Renal pelvis (tissue), 4 donors: Measurements from ENCODE around the gene WDFY2. TPM values are rescaled to one million over a fixed set of nuclear protein-coding genes. Genes with fewer than 3 reads are reported as not detected.

Experiments
- DNase-seq: peaks from one replicate; pipeline ENCODE4 v3.0.0-alpha.2; 2013
- polyA plus RNA-seq, 3 donors: library from polyadenylated mRNA; unstranded; fragments of 120-200 nt; gene quantifications; one replicate each; pipeline ENCODE4 v1.2.1, GENCODE V29; 2013; ENCODE audit not compliant: insufficient read length in 3 of 3

WDFY2 gene
- polyA plus RNA-seq, 3 donors, result 10.4 to 21.0 (median 20.1) TPM

DNA sequence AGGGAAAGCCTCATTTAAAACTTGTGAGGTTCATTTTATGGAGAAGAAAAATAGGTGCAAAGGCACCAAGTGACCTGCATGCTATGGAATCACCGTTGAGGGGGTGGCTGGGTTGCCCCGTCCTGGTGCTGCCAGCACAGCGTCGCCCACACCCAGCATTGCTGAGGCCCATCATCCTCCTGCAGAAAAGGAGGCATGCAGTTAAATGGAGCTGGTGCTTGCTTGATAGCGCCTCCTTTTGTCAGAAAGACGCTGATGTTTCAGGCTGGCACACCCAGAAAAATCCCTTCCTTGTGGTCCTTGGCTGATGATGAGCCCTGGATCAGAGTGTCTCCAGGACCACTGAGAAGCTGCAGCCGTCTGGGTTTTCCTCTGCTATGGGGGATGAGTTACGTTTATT is 182.8 kb downstream of the WDFY2 start:
- no peak for DNase-seq

DNA sequence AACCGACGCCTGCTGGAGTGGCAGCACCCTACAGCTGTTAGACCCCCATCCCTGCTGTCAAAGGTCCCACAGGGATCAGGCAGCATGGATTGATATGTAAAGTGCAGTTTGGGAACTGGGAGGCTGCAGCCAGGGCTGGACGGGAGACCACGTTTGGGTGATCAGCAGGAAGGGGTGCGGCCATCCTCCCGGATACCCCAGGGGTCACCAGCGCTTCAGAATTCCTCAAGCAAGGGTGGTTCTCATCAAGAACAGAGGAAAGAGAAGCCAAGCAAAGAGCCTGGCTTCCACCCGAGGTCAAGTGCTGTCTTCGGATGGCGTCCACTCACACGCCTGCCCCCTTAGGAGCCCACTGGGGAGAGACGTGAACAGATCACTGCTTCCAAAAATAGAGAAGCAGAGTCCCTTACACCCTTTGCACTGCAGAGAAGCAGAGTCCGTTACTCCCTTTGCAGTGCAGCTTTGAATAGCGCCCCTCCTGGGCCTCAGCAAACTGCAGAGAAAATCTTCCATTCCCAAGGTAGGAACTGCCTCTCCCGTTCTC is 184.2 kb downstream of the WDFY2 start:
- no peak for DNase-seq

DNA sequence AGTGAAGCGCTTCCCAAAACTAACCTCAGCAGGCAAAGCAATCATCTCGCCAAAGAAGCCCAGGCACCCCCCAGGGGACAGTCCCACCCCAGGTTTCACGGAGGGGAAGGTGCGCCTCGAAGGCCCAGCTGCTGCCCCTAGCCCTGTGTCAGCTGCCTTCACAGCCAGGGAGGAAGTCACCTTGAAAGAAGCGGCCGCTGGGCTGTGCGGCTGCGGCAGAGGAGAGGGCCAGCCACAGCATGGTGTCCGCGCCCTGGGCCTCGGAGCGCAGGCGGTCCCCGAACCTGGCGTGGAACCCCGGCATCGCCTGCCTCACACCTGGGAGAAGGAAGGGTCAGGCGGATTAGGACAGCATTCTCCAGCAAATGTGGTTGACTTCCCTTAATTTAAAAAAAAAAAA is 184.7 kb downstream of the WDFY2 start:
- DNase-seq, result no peak

GRCh38 chr13:51769455-51770127 is 185.3 kb downstream of the WDFY2 start:
- no peak for DNase-seq

- DNase-seq, result no peak
These were observed 185.9 kb downstream of the WDFY2 start for GRCh38 chr13:51770160-51770559.

DNA sequence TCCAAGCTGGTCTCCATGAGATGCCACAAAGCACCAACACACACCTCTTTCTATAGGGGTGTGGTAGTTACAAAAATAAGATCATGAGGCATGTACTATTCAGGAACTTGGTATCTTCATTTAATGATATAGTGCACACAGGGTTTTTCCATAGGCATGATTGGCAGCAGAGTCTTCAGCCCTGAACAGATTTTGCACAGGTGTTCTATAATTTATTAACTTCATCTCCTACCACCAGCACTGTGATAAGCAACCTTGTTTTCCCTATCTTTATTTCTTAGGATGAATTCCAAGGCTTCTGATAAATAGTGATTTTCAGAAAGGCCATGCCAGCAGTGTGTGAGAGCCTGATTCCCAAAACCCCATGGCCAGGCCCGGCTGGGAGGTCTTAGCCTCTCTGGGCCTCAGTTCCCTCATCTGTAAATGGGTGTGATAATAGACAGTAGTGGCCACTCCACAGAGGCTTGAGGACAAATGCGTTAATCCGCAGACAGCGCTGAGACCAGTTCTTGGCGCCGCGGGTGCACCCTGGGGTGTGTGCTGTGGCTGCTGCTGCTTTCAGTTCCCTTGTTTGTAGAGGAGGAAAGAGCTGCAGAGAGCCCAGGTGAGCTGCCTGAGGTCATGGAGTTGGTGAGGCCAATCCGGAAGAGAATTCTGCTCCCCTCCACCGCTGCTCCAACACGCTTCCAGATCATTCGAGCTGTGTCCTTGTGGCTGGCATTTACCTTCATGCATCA is 186.6 kb downstream of the WDFY2 start:
- DNase-seq, result no peak

GRCh38 chr13:51771418-51772104 is 187.3 kb downstream of the WDFY2 start:
- no peak for DNase-seq

GRCh38 chr13:51772105-51772455 is 187.8 kb downstream of the WDFY2 start:
- DNase-seq, result no peak

GRCh38 chr13:51772781-51773180 is 188.5 kb downstream of the WDFY2 start:
- no peak for DNase-seq

DNA sequence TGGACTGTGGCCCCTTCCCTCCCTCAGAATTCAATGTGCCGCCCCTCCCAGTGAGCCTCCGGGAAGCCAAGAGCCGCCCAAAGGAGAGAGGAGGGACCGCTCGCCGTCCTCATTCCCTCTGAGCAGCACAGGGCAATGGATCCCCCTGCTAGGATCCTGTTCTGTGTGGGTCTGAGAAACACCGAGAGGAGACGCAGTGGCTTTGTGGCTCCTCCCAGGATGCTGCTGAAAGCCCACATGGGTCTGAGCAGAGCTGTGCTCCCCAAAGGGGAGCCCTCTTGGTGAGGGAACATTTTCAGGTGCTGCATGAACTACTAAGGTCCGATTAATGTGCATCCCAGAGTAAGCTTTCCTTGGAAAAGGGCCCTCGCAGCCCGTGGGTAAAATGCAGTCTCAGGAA is 189.3 kb downstream of the WDFY2 start:
- no peak for DNase-seq

- DNase-seq, result no peak
These were observed 191.9 kb downstream of the WDFY2 start for GRCh38 chr13:51776179-51776578.

GRCh38 chr13:51777921-51778320 is 193.7 kb downstream of the WDFY2 start:
- no peak for DNase-seq

DNA sequence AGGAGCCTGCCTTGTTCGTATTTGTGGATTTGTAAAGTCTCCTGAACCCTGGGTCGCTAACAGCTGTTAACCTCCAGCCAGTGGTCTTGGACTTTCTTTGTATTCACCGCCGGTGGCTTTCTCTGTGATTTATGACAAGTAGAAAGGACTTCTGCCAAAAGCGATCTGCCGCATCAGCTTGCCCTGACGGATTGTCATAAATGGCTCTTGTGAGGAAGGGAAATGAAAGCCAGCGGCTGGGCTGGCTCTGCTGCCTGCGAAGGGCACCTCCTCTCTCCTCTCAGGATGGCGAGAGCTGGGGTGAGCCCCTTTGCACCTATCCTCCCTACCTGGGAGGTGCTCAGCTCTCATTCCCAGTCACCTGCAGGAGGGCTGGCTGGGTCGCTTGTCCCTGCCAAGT is 194.1 kb downstream of the WDFY2 start:
- DNase-seq, result no peak

- DNase-seq, result no peak
These were observed 195.8 kb downstream of the WDFY2 start for GRCh38 chr13:51780099-51780498.

DNA sequence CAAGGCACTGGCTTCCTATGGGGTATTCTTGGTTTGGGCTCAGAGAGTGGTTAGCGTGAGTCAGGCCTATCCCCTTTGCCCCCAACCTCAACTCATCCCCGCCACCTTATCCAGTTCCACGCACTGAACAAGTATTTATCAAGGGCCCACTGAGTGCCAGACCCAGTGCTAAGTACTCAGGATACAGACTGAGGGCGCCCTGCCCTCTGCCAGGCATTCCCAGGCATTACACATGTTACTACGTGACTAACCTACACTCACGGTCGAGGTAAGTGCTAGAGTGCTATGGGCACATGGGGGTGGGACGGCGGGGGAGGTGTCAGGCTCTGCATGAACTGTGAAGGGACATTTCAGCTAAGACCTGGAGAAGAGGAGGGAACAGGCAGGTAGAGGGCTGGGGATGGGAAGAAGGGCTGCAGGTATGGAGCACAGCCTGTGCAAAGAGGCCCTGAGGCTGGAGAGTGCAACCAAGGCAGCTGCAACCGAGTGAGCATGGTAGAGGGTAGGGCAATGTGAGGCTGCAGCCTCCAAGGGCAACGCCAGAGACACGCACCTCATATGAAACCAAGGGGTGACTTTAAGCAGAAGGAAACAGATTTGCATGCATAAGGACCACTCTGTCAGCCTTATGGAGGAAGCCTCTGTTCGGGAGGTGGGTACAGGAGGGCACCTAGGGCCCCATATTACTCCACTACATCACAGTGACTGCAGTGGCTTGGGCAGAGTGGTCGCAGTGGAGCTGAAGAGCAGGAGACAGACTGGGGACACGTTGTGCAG is 197.2 kb downstream of the WDFY2 start:
- no peak for DNase-seq

DNA sequence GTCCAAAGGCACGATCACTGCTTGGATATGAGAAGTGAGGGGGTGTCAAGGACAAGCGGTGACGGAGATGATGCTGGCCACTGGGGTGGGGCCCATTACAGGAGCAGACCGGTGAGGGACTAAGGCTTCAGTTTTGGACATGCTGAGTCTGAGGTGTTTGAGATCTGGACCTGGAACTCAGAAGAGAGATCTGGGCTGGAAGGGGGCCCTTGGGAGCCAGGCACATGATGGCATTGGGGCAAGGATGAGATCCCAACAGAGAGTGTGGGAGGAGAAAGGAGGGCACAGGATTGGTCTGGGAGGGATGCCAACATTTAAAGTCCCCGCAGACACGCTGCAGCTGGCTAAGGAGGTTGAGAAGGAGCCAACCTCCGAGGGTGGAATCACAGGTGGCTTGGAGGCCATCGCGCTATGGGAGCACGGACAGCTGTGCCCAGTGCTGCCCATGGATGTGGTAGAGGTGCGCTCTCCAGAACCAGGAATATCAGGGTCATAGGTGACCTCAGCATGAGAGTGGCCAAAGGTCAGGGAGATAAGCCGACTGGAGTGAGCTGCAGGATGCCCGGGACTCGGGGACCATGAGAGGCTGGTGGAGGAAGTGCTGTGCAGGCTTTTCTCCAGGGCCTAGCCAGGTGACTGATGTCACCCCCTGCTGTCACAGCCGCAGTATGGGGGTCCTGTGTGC is 197.9 kb downstream of the WDFY2 start:
- no peak for DNase-seq

DNA sequence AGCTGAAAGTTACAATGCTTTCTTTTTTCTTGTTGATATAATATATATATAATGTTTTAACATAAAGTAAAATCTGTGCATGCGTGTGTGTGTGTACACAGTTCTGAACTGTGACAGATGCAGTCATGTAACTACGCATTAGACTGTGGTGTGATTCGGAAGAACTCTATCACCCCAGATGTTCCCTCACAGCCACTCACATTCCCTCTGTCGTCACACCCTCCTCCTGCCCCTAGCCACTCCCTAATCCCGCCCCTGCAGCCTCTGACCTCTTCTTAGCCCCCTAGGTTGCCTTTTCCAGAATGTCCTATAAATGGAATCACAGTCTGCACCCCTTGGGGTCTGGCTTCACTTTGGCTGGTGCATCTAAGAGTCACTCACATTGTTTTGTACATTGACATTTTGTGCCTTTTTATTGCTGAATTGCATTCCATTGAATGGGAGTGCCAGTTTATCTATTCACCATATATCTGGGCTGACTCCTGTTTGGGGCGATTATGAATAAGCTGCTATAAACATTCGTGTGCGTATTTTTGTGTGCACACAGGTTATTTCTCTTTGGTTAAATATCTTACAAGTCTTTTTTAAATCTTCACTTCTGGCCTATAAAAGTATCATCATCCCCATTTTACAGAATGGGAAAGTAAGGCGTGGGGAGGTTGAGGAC is 199.3 kb downstream of the WDFY2 start:
- no peak for DNase-seq

DNA sequence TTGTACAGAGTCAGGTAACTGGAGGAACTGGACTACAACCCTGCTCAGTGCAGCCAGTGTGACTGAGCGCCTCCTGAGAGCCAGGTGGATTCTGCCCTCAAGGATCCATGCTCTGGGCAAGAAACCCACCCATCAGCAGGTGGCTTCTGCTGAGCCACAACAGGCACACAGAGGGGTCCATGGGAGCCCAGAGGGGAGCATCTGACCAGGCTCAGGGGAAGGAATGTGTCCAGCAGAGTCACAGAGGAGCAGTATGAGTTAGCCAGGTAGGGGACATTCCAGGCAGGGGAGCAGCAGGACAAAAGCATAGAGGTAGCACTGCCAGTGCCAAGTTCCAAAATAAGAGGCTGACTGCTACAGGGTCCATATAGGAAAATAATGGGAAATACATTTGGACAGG is 199.8 kb downstream of the WDFY2 start:
- DNase-seq, result no peak

DNA sequence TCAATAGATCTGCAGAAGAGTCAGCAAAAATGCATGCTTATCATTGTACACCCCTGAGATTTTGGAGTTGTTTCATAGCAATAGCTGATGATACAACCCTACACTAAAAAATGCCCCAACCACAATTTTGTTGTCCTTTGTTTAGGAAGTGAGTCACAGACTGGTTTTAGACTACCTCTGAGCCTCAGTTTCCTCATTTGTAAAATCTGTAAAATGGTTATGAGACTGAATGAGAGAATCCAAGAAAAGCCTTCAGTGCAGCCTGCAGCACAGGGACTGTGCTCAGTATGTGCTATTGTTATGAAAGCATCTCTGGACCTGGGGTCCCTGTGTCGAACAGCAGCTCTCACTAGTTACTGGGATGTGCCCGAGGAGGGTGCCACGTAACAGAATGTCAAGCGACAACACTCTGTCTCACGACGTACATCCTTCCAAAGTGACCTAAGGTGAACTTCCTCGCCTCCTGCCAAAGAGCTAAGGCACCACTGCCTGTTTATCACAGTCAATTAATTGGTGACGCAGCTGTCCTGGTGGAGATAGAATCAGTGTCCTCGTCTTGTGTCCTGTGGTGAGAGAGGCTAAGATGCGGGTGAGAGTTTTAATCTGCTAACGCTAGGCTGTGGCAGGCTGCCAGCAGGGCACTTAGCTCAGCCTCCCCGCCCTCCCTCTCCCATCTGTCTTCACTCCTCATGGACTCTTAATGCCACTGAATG is 201.6 kb downstream of the WDFY2 start:
- no peak for DNase-seq
